Ovary (tissue), 9 donors: ENCODE results near the gene PODNL1. TPM values are rescaled to one million over a fixed set of nuclear protein-coding genes. Genes with fewer than 3 reads are reported as not detected.

ENCODE experiments used
- DNase-seq, 5 donors: peaks; one replicate each; pipeline ENCODE4 v3.0.0-alpha.2; 2019 to 2020
- H3K27ac ChIP-seq, 2 donors: fragments of 200-600 bp; one replicate each; pipeline versions ENCODE4 v1.5.1 to v1.8.0; 2019 to 2022
- H3K27me3 ChIP-seq: fragments of 200-600 bp; one replicate; pipeline ENCODE4 v1.8.0; 2022
- H3K36me3 ChIP-seq: fragments of 200-600 bp; sonication (generic); one replicate; pipeline ENCODE4 v1.5.1; 2019
- H3K4me1 ChIP-seq: one replicate; pipeline ENCODE4 v1.8.1; 2013; ENCODE audit warnings: mild to moderate bottlenecking, moderate library complexity; ENCODE audit not compliant: insufficient read depth
- H3K4me3 ChIP-seq: fragments of 200-600 bp; sonication (generic); one replicate; pipeline ENCODE4 v1.5.1; 2017
- H3K9me3 ChIP-seq, 2 donors: fragments of 200-600 bp in 1 of 2; sonication (generic) in 1 of 2; one replicate each; pipeline versions ENCODE4 v1.5.1 to v1.8.1; 2013 to 2019; ENCODE audit warnings: mild to moderate bottlenecking in 1 of 2, moderate library complexity in 1 of 2
- EP300 ChIP-seq: sonication (generic); formaldehyde crosslinking; IDR thresholded peaks from one replicate; pipeline ENCODE4 v1.6.1; 2017; ENCODE audit warnings: antibody characterized with exemption
- POLR2A ChIP-seq: fragments of 450-650 bp; IDR thresholded peaks from one replicate; pipeline ENCODE4 v1.6.1; 2017; ENCODE audit warnings: antibody characterized with exemption, mild to moderate bottlenecking, moderate library complexity
- WGBS, 3 donors: extraction: QIAGEN DNeasy Blood & Tissue Kit in 1 of 3; methylation state at CpG; one replicate each; pipeline versions ENCODE4 v1.1.5 to v1.1.7; 2013 to 2017; 5-methylcytosine and 5-hydroxymethylcytosine counted together
- intact Hi-C, 4 donors: fragments of 100-400 bp; cut with DNase I; formaldehyde crosslinking; loops; one replicate each; pipeline versions ENCODE4 v1.11.0 to v1.15.1; 2022 to 2023
- polyA plus RNA-seq, 2 donors: library from polyadenylated mRNA; stranded (reverse); fragments of 200-250 nt in 1 of 2; fragments of 350-450 nt in 1 of 2; fragmentation: Illumina TruSeq in 1 of 2; extraction: RNeasy Lipid Tissue Mini Kit (QIAGEN cat#74804) in 1 of 2; gene quantifications; one replicate each; pipeline ENCODE4 v1.2.3, GENCODE V29; 2013 to 2014
- total RNA-seq, 7 donors: library from RNA; depleted of rRNA in 2 of 7; stranded (reverse); fragments of >200 nt in 2 of 7; fragmentation: NEBNext Ultra II Directional in 3 of 7; extraction: Animal tissue kit (Norgen Biotek cat#: 25700) in 3 of 7; gene quantifications; one replicate each; pipeline versions ENCODE4 v1.1.0 to v1.2.4, GENCODE V29; 2016 to 2023
- TF ChIP-seq, protein P1 (sequence below), 3 donors: fragments of 450-650 bp in 2 of 3; fragments of 200-600 bp in 1 of 3; IDR thresholded peaks; one replicate each; pipeline versions ENCODE4 v1.5.1 to v1.8.0; 2016 to 2022; ENCODE audit warnings: antibody characterized with exemption in 3 of 3, mild to moderate bottlenecking in 1 of 3
- donor health status: DM: no; HTN: no; CAD: no; lungs with moderate emphysema.
- donor health status: DM: no; HTN: no; CAD: no.
- donor health status: Bipolar disorder and iron deficiency.
- donor health status: DM: yes; HTN: yes; CAD: no.
- donor health status: DM: no; HTN: no; CAD: no.
- donor health status: DM: yes; HTN: yes; CAD: no.

Gene PODNL1
- total and polyA plus RNA-seq, 9 donors, result 0.48 to 3.8 (median 1.4) TPM

DNA sequence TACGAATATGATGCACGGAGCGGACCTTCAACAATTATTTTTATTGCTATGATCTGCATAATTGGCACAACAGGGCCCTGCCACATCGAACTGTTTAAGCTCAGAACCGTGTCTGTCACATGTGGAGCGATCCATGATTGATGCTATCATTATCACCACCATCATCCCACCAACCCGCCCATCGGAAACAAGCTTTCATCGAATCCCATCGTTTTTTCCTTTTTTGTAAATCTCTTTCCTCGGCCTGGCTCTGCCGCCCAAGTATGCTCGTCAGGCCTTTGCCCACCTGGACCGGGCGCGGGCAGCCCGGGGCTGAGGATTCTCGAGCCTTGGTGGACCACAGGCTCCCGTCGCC, 13.6 kb upstream of the PODNL1 start:
- no peak for DNase-seq
- TF ChIP-seq POLR2A, result no peak
- TF ChIP-seq EP300, result no peak
- TF ChIP-seq, protein P1, sequence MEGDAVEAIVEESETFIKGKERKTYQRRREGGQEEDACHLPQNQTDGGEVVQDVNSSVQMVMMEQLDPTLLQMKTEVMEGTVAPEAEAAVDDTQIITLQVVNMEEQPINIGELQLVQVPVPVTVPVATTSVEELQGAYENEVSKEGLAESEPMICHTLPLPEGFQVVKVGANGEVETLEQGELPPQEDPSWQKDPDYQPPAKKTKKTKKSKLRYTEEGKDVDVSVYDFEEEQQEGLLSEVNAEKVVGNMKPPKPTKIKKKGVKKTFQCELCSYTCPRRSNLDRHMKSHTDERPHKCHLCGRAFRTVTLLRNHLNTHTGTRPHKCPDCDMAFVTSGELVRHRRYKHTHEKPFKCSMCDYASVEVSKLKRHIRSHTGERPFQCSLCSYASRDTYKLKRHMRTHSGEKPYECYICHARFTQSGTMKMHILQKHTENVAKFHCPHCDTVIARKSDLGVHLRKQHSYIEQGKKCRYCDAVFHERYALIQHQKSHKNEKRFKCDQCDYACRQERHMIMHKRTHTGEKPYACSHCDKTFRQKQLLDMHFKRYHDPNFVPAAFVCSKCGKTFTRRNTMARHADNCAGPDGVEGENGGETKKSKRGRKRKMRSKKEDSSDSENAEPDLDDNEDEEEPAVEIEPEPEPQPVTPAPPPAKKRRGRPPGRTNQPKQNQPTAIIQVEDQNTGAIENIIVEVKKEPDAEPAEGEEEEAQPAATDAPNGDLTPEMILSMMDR (IDR thresholded peaks at IDR 0.05), result no peak
- peak overlapping the region; percentile 37 for H3K4me3 ChIP-seq
- intact Hi-C loops, result loop anchor here in 2 of 4 donors (5.0 kb wide), 2 partner anchors 56 to 954 kb away; partner anchors contain the start of genes NFIX (in 1 of the 2) and RFX1 (in 1 of the 2)
- H3K4me1 ChIP-seq, result peaks cover 4% of the 10 kb centered on the region
- H3K9me3 ChIP-seq, result no peaks in the 10 kb centered on the region
- no peaks in the 10 kb centered on the region for H3K27me3 ChIP-seq
- H3K27ac ChIP-seq, result no peak overlapping the region
- 9 to 11% (median 9%) methylated on average over 20 of the region's 20 CpGs for WGBS, 3 donors
- no peaks in the 10 kb centered on the region for H3K36me3 ChIP-seq

DNA sequence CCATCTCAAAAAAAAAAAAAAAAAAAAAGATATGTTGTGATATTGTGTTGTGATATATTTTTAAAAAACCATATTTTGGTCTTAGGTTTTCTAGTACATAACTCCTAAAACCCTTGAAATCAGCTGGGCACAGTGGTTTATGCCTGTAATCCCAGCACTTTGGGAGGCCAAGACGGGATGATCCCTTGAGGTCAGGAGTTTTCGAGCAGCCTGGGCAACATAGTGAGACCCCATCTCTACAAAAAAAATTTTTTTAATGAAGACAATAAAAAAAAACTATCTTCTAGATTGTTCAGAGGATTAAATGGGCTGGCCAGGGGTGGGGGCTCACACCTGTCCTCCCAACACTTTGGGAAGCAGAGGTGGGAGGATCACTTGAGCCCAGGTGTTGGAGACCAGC, 12.8 kb upstream of the PODNL1 start:
- Histone ChIP-seq H3K9me3 (no peaks in the 10 kb centered on the region), H3K27me3 (no peaks in the 10 kb centered on the region), H3K27ac (no peak overlapping the region), H3K36me3 (no peaks in the 10 kb centered on the region), H3K4me1 (peaks cover 4% of the 10 kb centered on the region), H3K4me3 (no peak overlapping the region)
- TF ChIP-seq, protein P1 (IDR thresholded peaks at IDR 0.05), result no peak
- no peak for TF ChIP-seq EP300
- TF ChIP-seq POLR2A, result no peak
- 73 to 79% (median 74%) methylated on average over 2 of the region's 2 CpGs for WGBS, 3 donors
- intact Hi-C loops, result loop anchor here in 2 of 4 donors (5.0 kb wide), 2 partner anchors 56 to 954 kb away; partner anchors contain the start of genes NFIX (in 1 of the 2) and RFX1 (in 1 of the 2)
- no peak for DNase-seq

- intact Hi-C loops, result no loop called here
- DNase-seq, result no peak
- no peaks in the 10 kb centered on the region for H3K36me3 ChIP-seq
- no peaks in the 10 kb centered on the region for H3K9me3 ChIP-seq
- H3K4me1 ChIP-seq, result no peaks in the 10 kb centered on the region
- no peak overlapping the region for H3K27ac ChIP-seq
- no peak for TF ChIP-seq EP300
- TF ChIP-seq, protein P1 (IDR thresholded peaks at IDR 0.05), result no peak
- TF ChIP-seq POLR2A, result no peak
- H3K4me3 ChIP-seq, result no peak overlapping the region
- H3K27me3 ChIP-seq, result no peaks in the 10 kb centered on the region
- WGBS, 3 donors, result 81 to 87% (median 86%) methylated on average over 4 of the region's 4 CpGs
These were observed 8.2 kb upstream of the PODNL1 start for GRCh38 chr19:13946414-13946813.

- Histone ChIP-seq H3K27me3 (no peaks in the 10 kb centered on the region), H3K4me1 (peaks cover 6% of the 10 kb centered on the region), H3K4me3 (no peak overlapping the region), H3K36me3 (no peaks in the 10 kb centered on the region), H3K9me3 (no peaks in the 10 kb centered on the region), H3K27ac (no peak overlapping the region)
- WGBS, 3 donors, result 90 to 100% (median 97%) methylated on average over 1 of the region's 1 CpG
- TF ChIP-seq POLR2A (no peak), EP300 (no peak)
- TF ChIP-seq, protein P1 (IDR thresholded peaks at IDR 0.05), result no peak
- intact Hi-C loops, result no loop called here
- DNase-seq, result no peak
These were observed 3.9 kb upstream of the PODNL1 start for GRCh38 chr19:13942023-13942684.
